Left colon (tissue), 2 donors: ENCODE measurements around the gene GAL3ST1. TPM values are rescaled to one million over a fixed set of nuclear protein-coding genes. Genes with fewer than 3 reads are reported as not detected.
"Not testable (repeated sequence)": the region's sequence is repeated elsewhere in the genome, so short reads cannot be mapped to it uniquely, and the experiment has no call there.

ENCODE experiments used
- ATAC-seq: fragments of 200-7000 bp; cut with Tn5 transposase; one replicate; pipeline ENCODE4 v1.9.1; 2020; ENCODE audit warnings: mild to moderate bottlenecking, moderate library complexity
- DNase-seq, 2 donors: peaks; one replicate each; pipeline ENCODE4 v3.0.0-alpha.2; 2020
- intact Hi-C, 2 donors: fragments of 100-400 bp; cut with DNase I in 1 of 2; cut with micrococcal nuclease in 1 of 2; formaldehyde crosslinking; loops; one replicate each; pipeline versions ENCODE4 v1.11.2 to v1.14.0; 2022; cut with DNase I, micrococcal nuclease
- total RNA-seq, 2 donors: library from RNA; stranded (reverse); fragmentation: NEBNext Ultra II Directional; extraction: Animal tissue kit (Norgen Biotek cat#: 25700); gene quantifications; one replicate each; pipeline ENCODE4 v1.2.1, GENCODE V29; 2021
- donor health status: DM: no; HTN: no; CAD: no.
- donor health status: DM: yes; HTN: yes; CAD: no.

The GAL3ST1 gene
- total RNA-seq, 2 donors from 2014 or later, result 12.1 to 17.4 TPM

- ATAC-seq, result no peak
- intact Hi-C loops, result no loop called here
- DNase-seq, result no peak
These were observed 4.7 kb downstream of the GAL3ST1 start for GRCh38 chr22:30569674-30570202.

- DNase-seq (no peak), ATAC-seq (no peak)
- intact Hi-C loops, result no loop called here
These were observed 6.2 kb downstream of the GAL3ST1 start for GRCh38 chr22:30568137-30568805.

GRCh38 chr22:30567277-30567676 is 7.2 kb downstream of the GAL3ST1 start:
- DNase-seq, ATAC-seq, intact Hi-C loops: not testable (repeated sequence)

- intact Hi-C loops, result no loop called here
- DNase-seq (peak; percentile 58 to 66), ATAC-seq (peak; percentile 96)
These were observed 8.3 kb downstream of the GAL3ST1 start for GRCh38 chr22:30566125-30566524.

- no peak for DNase-seq
- no peak for ATAC-seq
- intact Hi-C loops, result no loop called here
These were observed 9.1 kb downstream of the GAL3ST1 start for GRCh38 chr22:30565341-30565740.

GRCh38 chr22:30564761-30565119 is 9.7 kb downstream of the GAL3ST1 start:
- DNase-seq (no peak), ATAC-seq (no peak)
- intact Hi-C loops, result no loop called here

GRCh38 chr22:30564045-30564760 is 10.3 kb downstream of the GAL3ST1 start:
- intact Hi-C loops, result no loop called here
- ATAC-seq, result no peak
- DNase-seq, result no peak

- DNase-seq (no peak), ATAC-seq (peak; percentile 25)
- intact Hi-C loops, result no loop called here
These were observed 12.1 kb downstream of the GAL3ST1 start for GRCh38 chr22:30562366-30562765.

- DNase-seq, result no peak
- intact Hi-C loops, result no loop called here
- ATAC-seq, result no peak
These were observed 12.9 kb downstream of the GAL3ST1 start for GRCh38 chr22:30561402-30562189.

- intact Hi-C loops, DNase-seq: not testable (repeated sequence)
- ATAC-seq, result peak; percentile 66
These were observed 13.7 kb downstream of the GAL3ST1 start for GRCh38 chr22:30560643-30561202.

GRCh38 chr22:30559889-30560288 is 14.6 kb downstream of the GAL3ST1 start:
- ATAC-seq (no peak), DNase-seq (no peak)

GRCh38 chr22:30557243-30557642 is 17.2 kb downstream of the GAL3ST1 start:
- ATAC-seq (no peak), DNase-seq (no peak)
- intact Hi-C loops, result no loop called here

More at GRCh38 chr22:30559889-30560288, 14.6 kb downstream of the GAL3ST1 start:
- intact Hi-C loops, result no loop called here

- no peak for DNase-seq
- no peak for ATAC-seq
- intact Hi-C loops, result no loop called here
These were observed 18.1 kb downstream of the GAL3ST1 start for GRCh38 chr22:30556388-30556787.

GRCh38 chr22:30555282-30556210 is 18.9 kb downstream of the GAL3ST1 start:
- intact Hi-C loops, result no loop called here

GRCh38 chr22:30553971-30554370 is 20.5 kb downstream of the GAL3ST1 start:
- ATAC-seq (no peak), DNase-seq (no peak)
- intact Hi-C loops, result no loop called here

More at GRCh38 chr22:30555282-30556210, 18.9 kb downstream of the GAL3ST1 start:
- no peak for ATAC-seq
- no peak for DNase-seq

- ATAC-seq, result no peak
- intact Hi-C loops, result no loop called here
- DNase-seq, result no peak
These were observed 21.7 kb downstream of the GAL3ST1 start for GRCh38 chr22:30552719-30553118.

GRCh38 chr22:30551813-30552212 is 22.7 kb downstream of the GAL3ST1 start:
- ATAC-seq, intact Hi-C loops, DNase-seq: not testable (repeated sequence)

GRCh38 chr22:30547188-30547587 is 27.3 kb downstream of the GAL3ST1 start:
- intact Hi-C loops, result no loop called here

More at GRCh38 chr22:30547188-30547587, 27.3 kb downstream of the GAL3ST1 start:
- ATAC-seq (no peak), DNase-seq (no peak)
